ENCODE measurements around the gene SFXN3.

The SFXN3 gene

DNA sequence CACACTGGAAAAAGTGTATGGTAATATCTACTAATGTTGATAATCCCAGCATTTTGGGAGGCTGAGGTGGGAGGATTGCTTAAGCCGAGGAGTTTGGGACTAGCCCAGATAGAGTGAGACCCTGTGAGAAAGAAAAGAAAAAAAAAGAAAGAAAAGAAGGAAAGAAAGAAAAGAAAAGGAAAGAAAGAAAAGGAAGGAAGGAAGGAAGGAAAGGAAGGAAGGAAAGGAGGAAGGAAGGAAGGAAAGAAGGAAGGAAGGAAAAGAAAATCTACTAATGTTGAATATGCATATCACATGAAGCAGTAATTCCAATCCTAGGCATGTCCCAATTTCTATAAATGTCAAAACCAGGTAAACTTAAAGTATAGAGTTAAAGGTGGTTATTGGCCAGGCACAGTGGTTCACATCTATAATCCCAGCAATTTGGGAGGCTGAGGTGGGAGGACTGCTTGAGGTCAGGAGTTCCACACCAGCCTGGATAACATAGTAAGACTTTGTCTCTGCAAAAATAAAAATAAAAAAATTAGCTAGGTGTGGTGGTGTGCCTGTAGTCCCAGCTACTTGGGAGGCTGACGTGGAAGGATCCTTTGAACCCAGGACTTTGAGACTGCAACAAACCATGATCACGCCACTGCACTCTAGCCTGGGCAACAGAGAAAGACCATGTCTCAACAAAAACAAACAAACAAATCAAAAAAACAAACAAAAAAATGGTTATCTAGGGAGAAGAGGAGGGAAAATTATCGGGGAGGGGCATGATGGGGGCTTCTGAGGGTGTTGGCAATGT is 25.5 kb downstream of the SFXN3 start:
- TF ChIP-seq ZNF274 (IDR thresholded peaks at IDR 0.05; ENCODE audit: low read depth, low read length): no peak
- H3K4me3 ChIP-seq (ENCODE audit: low read length): no peak overlapping the region

DNA sequence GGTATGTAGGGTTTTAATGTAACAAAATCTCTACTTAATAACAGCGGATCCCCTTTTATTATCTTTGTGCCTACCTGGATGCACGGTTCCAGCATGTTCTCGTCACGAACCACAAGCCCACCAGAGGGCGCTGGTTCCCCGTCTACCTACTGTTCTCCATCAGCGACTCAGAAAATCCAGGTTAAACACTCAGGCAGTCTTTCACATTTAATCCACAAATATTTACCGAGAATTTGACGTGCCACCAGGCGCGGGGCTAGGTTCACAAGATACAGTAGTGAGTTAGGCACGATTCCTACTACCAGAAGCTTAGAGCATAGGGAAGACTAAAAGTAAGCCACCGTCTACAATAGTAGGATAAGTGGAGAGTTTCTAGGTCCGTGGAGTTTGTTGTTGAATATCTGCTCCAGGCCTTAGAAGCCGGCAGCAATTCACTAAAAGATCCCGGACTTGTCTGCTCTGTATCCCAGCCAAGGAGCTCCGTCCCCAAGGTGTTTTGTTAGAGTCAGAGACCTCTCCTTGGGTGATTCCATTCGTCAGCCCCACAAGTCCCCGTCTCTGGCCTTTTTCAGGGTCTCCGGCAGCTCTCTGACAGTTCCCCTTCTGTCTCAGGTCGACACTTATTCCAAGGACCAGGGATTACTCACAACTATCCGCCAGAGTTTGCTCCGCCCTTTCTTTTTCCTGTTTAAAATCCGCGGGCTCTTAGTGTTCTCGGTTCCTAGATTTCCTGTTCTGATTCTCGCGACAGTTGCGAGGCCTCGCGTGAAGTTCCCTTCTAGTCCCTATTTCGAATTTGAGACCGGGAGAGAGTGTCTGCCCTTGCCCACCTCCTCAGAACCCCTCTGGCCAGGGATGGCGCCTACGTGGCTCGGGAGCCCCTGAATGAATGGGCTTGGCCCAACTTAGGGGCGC is 29.3 kb downstream of the SFXN3 start:
- no peak for TF ChIP-seq ZNF274 (IDR thresholded peaks at IDR 0.05; ENCODE audit: low read depth, low read length)
- H3K4me3 ChIP-seq (ENCODE audit: low read length): peak overlapping the region; percentile 95

DNA sequence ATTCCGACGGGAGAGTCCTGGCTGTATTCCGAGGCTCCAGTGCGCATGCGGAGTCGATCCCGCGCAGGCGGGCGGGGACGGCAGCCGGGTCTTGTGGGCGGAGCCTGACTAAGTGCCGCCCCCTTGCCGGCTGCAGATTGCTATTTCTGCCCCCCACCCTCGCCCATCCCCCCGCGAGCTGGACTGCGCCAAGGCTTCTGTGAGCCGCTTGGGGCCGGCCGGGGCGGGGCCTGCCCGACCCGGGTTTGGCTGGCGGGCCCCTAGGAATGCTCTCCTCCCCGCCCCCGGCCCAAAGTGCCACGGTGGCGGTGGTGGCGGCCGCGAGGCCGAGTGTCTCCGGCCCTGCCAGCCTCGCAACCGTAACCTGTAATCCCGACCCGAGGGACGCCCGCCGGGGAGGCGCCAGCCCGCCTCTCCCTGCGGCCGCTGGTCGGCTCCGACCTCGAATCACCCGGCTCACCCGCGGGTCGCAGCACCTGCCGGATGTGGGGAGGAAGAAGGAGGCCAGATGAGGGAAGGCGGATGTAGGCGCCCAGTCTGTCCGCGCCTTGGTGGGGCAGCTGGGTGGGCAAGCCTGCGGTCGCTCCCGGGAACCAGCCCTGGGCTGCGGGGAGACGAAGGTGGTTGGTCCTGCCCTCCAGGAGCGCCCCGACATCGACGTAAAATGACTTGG is 30.1 kb downstream of the SFXN3 start:
- peak overlapping the region; percentile 95 for H3K4me3 ChIP-seq (ENCODE audit: low read length)
- TF ChIP-seq ZNF274 (IDR thresholded peaks at IDR 0.05; ENCODE audit: low read depth, low read length): no peak

DNA sequence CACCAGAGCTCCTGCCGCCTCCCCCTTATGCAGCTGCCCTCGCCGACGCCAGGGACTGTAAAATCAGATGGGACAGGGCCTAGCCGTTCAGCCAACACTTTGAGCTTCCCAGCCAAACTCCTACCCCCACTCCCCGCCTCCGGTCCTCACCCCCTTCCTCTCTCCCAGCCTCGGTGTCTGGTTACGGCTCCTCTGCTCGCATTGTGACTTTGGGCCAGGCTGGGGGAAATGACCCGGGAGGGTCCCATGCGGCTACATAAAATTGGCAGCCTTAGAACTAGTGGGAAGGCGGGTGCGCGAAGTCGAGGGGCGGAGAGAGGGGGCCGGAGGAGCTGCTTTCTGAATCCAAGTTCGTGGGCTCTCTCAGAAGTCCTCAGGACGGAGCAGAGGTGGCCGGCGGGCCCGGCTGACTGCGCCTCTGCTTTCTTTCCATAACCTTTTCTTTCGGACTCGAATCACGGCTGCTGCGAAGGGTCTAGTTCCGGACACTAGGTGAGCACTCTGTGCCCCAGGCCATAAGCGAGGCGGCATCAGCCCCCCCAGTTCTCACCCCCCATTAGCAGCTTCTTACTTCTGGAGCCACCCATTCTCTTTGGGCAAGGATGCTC is 30.7 kb downstream of the SFXN3 start, which contains the start of gene KAZALD1:
TSS of gene KAZALD1 (plus strand) at position 366 of the 608 bp plus-strand sequence. CDS start 604 bp downstream, outside the sequence.
- no peak for TF ChIP-seq ZNF274 (IDR thresholded peaks at IDR 0.05; ENCODE audit: low read depth, low read length)
- H3K4me3 ChIP-seq (ENCODE audit: low read length): peak within 1 kb of the TSS; percentile 95

DNA sequence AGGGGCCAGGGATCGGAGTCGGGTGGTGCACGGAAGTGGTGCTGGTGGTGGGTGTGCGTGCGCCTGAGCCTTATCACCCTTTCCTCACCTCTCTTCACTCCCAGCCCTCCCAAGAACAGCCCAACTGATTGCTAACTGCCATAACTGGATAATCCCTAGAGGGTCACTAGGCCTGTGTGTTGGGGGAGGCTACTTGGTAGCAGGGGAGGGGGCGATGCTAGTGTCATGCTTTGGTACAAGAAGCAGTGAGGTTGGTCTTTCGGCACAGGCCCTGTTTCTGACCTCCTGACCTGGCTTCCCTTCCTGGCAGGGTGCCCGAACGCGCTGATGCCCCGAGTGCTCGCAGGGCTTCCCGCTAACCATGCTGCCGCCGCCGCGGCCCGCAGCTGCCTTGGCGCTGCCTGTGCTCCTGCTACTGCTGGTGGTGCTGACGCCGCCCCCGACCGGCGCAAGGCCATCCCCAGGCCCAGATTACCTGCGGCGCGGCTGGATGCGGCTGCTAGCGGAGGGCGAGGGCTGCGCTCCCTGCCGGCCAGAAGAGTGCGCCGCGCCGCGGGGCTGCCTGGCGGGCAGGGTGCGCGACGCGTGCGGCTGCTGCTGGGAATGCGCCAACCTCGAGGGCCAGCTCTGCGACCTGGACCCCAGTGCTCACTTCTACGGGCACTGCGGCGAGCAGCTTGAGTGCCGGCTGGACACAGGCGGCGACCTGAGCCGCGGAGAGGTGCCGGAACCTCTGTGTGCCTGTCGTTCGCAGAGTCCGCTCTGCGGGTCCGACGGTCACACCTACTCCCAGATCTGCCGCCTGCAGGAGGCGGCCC is 31.4 kb downstream of the SFXN3 start:
- no peak for TF ChIP-seq ZNF274 (IDR thresholded peaks at IDR 0.05; ENCODE audit: low read depth, low read length)
- H3K4me3 ChIP-seq (ENCODE audit: low read length): peak overlapping the region; percentile 95; the same call in 1 of the 2 replicates

DNA sequence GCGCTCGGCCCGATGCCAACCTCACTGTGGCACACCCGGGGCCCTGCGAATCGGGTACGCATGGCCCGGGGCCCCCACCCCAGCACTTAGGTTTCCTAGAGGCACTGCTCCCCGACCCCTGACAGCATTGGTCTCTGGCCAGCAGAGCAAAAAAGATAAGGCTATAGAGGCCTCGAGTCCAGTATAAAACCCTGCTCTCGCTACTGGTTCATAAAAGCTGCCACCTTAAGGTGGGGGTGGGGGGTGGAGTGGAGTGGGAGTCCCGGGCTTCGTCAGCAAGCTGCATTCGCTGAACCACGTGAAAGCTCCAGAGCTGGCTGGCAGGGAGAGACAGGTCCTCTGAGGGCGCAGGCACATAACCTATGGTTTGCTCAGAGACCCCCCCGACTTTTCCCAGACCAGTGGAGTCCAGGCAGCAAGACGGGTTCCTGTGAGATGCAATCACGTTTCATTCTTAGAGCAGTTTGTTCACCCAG is 32.1 kb downstream of the SFXN3 start:
- H3K4me3 ChIP-seq (ENCODE audit: low read length): peak overlapping the region; percentile 95; the same call in 1 of the 2 replicates
- no peak for TF ChIP-seq ZNF274 (IDR thresholded peaks at IDR 0.05; ENCODE audit: low read depth, low read length)

DNA sequence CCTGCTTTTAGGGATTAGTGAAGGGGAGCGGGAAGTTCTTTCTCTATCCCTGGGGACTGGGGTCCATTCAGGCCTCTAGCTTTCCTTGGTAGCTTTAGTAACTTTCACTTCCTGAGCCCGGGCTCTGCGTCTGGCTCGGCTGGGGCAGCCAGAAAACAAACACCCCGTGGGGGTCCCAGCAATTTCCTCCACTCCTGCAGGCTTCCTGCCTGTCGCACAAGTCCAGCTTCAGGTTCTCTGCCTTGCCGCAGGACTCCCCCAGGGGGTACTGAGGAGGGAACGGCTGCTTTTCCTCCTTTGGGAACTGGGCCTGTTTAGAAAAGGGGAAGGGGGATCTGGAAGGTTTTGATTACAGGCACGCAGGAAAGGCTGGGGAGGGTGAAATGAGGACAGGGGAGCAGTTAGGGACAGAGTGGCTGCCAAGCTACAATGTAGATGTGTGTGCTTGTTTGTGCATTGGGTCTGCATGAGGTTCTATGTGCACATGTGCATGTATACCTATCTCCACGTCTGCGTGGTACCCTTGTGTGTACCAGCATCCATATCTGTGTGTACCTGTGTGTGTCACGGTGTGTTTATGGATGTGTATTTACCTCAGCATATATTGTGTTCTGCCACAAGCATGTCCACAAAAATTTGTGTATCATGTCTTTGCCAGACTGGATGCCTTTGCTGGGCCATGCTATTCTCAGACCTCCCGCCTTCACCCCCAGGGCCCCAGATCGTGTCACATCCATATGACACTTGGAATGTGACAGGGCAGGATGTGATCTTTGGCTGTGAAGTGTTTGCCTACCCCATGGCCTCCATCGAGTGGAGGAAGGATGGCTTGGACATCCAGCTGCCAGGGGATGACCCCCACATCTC is 32.7 kb downstream of the SFXN3 start:
- no peak for TF ChIP-seq ZNF274 (IDR thresholded peaks at IDR 0.05; ENCODE audit: low read depth, low read length)

DNA sequence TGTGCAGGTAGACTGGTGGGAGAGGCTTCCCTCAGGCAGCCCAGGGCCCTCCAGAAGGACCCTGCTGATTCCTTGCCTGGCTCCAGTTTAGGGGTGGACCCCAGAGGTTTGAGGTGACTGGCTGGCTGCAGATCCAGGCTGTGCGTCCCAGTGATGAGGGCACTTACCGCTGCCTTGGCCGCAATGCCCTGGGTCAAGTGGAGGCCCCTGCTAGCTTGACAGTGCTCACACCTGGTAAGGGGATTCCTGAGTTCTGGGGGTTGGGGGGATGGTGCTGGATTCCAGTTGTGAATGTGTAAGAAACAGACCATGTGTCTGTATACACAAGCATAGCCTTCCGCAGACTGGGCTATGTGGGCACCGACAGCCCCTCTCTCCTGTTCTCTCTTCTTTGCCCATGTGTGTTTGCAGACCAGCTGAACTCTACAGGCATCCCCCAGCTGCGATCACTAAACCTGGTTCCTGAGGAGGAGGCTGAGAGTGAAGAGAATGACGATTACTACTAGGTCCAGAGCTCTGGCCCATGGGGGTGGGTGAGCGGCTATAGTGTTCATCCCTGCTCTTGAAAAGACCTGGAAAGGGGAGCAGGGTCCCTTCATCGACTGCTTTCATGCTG is 33.5 kb downstream of the SFXN3 start:
- TF ChIP-seq ZNF274 (IDR thresholded peaks at IDR 0.05; ENCODE audit: low read depth, low read length): no peak
- no peak overlapping the region for H3K4me3 ChIP-seq (ENCODE audit: low read length)

More for the DNA sequence above, 32.7 kb downstream of the SFXN3 start:
- no peak overlapping the region; the same call in 1 of the 2 replicates for H3K4me3 ChIP-seq (ENCODE audit: low read length)

DNA sequence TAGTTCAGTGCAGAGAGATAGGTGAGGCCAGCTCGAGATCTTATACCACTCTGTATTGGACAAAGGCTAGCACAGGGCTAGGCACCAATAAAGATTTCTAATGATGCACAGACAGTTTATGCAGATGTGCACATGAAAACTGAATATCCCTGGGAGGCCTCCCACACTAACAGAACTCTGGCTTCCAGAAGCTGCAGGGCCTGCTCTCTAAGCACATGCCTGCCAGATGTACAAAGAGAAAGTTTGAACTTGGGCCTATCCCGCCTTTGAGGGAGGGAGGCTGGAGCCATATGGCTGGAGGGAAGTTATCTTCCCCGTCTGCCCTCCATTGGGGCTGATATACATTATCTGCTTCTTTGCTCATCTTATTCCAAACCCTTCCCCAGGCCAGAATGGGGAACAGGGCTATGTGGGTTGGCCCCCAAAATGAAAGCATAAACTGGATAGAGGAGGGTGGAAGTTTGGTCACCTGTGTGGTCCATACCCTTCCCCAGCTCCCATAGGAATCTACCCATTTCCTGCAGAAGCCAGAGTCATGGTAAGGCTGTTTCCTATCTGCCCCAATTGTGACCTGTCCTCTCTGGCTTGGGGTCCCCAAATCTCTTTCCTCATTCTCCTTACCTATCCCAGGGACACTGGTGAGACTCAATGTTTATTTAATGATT is 34.6 kb downstream of the SFXN3 start:
- H3K4me3 ChIP-seq (ENCODE audit: low read length): peak overlapping the region; percentile 28; the same call in 1 of the 2 replicates
- TF ChIP-seq ZNF274 (IDR thresholded peaks at IDR 0.05; ENCODE audit: low read depth, low read length): no peak

DNA sequence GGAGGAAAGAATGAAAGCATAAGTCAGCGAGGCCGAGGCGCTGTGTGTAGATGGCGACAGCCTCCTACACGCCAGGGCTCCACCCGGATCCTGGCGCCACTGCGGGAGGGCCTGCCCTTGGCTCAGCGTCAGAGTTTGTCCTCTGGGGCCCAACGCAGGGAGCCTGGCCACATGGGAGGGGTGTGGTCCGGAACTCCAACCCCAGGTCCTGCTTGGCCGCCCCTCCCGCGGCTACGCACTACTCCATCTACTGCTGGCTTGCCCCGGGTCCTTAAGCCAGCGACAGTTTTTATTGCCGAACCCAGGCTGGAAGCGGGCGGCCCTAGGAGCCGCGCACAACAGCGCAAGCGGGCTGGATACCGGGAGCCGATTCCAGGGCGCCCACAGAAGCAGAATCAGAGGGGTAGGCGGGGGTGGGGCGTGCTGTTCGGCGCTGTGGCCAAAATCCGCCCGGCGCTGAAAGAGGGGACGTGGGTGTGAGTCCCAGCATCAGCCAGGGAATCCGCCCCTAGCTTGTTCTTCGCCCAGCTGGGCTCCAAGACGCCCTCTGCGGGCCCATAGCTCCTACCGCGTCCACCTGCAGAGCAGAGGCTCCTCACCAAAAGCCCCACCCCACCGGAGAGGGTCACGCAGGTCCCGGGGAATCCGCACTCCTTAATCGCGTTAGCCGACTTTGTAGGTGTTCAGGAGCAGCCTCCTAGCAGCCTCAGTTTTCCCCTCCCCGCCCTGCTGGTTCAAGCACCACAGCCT is 35.3 kb downstream of the SFXN3 start:
- TF ChIP-seq ZNF274 (IDR thresholded peaks at IDR 0.05; ENCODE audit: low read depth, low read length): no peak
- peak overlapping the region; percentile 28; the same call in 1 of the 2 replicates for H3K4me3 ChIP-seq (ENCODE audit: low read length)
